Measurements from ENCODE around the gene ELOVL1. TPM values are rescaled to one million over a fixed set of nuclear protein-coding genes. Genes with fewer than 3 reads are reported as not detected.

The ELOVL1 gene
- total RNA-seq, 2 donors from 2014 or later = 17.5 to 21.8 TPM

DNA sequence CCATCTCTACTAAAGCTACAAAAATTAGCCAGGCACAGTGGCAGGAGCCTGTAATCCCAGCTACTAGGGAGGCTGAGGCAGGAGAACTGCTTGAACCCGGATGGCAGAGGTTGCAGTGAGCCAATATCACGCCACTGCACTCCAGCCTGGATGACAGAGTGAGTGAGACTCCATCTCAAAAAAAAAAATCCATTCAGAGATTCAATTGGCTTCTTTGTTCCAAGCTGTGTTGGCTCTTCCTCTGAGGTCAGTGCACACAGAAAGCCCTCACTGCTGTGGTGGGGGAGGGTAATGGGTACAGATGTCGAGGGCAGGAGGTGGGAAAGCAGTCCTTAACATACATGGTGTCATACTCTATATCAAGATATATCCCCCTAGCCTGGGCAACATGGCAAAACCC, 52.3 kb downstream of the ELOVL1 start:
- H3K36me3 ChIP-seq (replicated peaks in 1 of 2; ENCODE audit: insufficient read depth in 1 of 2, low read depth in 2 of 2) = no peaks in the 10 kb centered on the region
- TF ChIP-seq CTCF (IDR thresholded peaks at IDR 0.05) (no peak), POLR2A (IDR thresholded peaks at IDR 0.05) (no peak)
- DNase-seq (no peak), ATAC-seq (no peak)
- no peaks in the 10 kb centered on the region for H3K27me3 ChIP-seq
- no peaks in the 10 kb centered on the region for H3K4me1 ChIP-seq
- 67 to 82% methylated on average over 3 of the region's 3 CpGs for WGBS, 2 donors
- no peak overlapping the region for H3K4me3 ChIP-seq
- intact Hi-C loops (cut with DNase I) = no loop called here
- no peaks in the 10 kb centered on the region for H3K9me3 ChIP-seq
- no peak overlapping the region for H3K27ac ChIP-seq

- no peaks in the 10 kb centered on the region for H3K4me1 ChIP-seq
- ATAC-seq = no peak
- no peaks in the 10 kb centered on the region for H3K9me3 ChIP-seq
- DNase-seq = no peak
- no peak overlapping the region for H3K27ac ChIP-seq
- intact Hi-C loops (cut with DNase I) = no loop called here
- WGBS, 2 donors = 92 to 94% methylated on average over 5 of the region's 5 CpGs
- H3K4me3 ChIP-seq = no peak overlapping the region
- TF ChIP-seq POLR2A (IDR thresholded peaks at IDR 0.05) = no peak
- TF ChIP-seq CTCF (IDR thresholded peaks at IDR 0.05) = no peak
- H3K36me3 ChIP-seq (replicated peaks in 1 of 2; ENCODE audit: insufficient read depth in 1 of 2, low read depth in 2 of 2) = no peaks in the 10 kb centered on the region
- no peaks in the 10 kb centered on the region for H3K27me3 ChIP-seq
Measured at GRCh38 chr1:43314233-43314632, 53.6 kb downstream of the ELOVL1 start.

DNA sequence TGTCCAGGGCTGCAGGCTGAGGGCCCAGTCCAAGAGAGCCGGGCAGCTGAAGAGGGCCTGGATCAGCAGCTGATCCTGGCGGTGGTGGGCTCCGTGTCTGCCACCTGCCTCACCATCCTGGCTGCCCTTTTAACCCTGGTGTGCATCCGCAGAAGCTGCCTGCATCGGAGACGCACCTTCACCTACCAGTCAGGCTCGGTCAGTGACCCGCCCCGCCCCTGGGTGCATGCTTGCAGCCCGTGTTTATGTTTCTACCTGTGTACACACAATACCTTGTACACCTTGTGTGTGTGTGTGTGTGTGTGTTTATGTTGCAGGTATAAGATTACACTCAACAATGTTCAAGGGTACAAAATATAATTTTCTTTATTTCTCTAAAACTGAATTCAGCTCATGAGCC, 54.0 kb downstream of the ELOVL1 start:
- no peak overlapping the region for H3K27ac ChIP-seq
- ATAC-seq = no peak
- H3K27me3 ChIP-seq = no peaks in the 10 kb centered on the region
- H3K36me3 ChIP-seq (replicated peaks in 1 of 2; ENCODE audit: insufficient read depth in 1 of 2, low read depth in 2 of 2) = no peaks in the 10 kb centered on the region
- H3K4me1 ChIP-seq = no peaks in the 10 kb centered on the region
- no peak overlapping the region for H3K4me3 ChIP-seq
- no peak for DNase-seq
- no peak for TF ChIP-seq CTCF (IDR thresholded peaks at IDR 0.05)
- no peak for TF ChIP-seq POLR2A (IDR thresholded peaks at IDR 0.05)
- intact Hi-C loops (cut with DNase I) = no loop called here
- WGBS, 2 donors = 86% methylated on average over 8 to 10 of the region's 10 CpGs
- H3K9me3 ChIP-seq = no peaks in the 10 kb centered on the region

Small RNA genes within 50 kb of the gene (microRNA-seq; reads per million reads assigned to microRNA genes)
- 1.4 to 3.6 reads per million in 2 donors for gene MIR6734 (ENCODE audit: borderline number of aligned reads in 2 of 2, borderline replicate concordance in 2 of 2)

Other genes starting within 250 kb of the ELOVL1 start
- 10 to 100 TPM; 27.5 to 35.3 TPM for gene EBNA1BP2, start 195.7 kb downstream of the ELOVL1 start, total RNA-seq
- 1 to 10 TPM in 1 of 2 donors, under 1 TPM in 1; 0.26 to 1.3 TPM for gene CFAP57, start 195.7 kb downstream of the ELOVL1 start, total RNA-seq
- 10 to 100 TPM; 45.8 to 51.1 TPM for gene TMEM125, start 98.0 kb downstream of the ELOVL1 start, total RNA-seq
- 10 to 100 TPM in 1 of 2 donors, 1 to 10 TPM in 1; 6.6 to 11.7 TPM for gene C1orf210, start 82.4 kb downstream of the ELOVL1 start, total RNA-seq
- 10 to 100 TPM; 12.2 to 14.0 TPM for gene TIE1, start 67.0 kb downstream of the ELOVL1 start, total RNA-seq
- not detected for gene MPL, start 30.2 kb downstream of the ELOVL1 start, total RNA-seq
- gene CDC20, start 9.0 kb downstream of the ELOVL1 start, total RNA-seq = 1 to 10 TPM in 1 of 2 donors, not detected in 1; 2.3 TPM
- 10 to 100 TPM; 19.4 to 22.1 TPM for gene MED8, start 21.8 kb upstream of the ELOVL1 start, total RNA-seq
- gene SZT2, start 21.9 kb upstream of the ELOVL1 start, total RNA-seq = 10 to 100 TPM; 25.9 to 61.6 TPM
- 100 to 1,000 TPM; 101 to 157 TPM for gene HYI, start 85.9 kb upstream of the ELOVL1 start, total RNA-seq
- gene PTPRF, start 162.9 kb upstream of the ELOVL1 start, total RNA-seq = 10 to 100 TPM; 81.7 to 89.0 TPM